ENCODE data around the gene ZNF850.
A peak's percentile ranks its signal among the peaks of the same experiment; 100 is the strongest.
"Not testable (repeated sequence)": the region's sequence is repeated elsewhere in the genome, so short reads cannot be mapped to it uniquely, and the experiment has no call there.

Gene ZNF850

DNA sequence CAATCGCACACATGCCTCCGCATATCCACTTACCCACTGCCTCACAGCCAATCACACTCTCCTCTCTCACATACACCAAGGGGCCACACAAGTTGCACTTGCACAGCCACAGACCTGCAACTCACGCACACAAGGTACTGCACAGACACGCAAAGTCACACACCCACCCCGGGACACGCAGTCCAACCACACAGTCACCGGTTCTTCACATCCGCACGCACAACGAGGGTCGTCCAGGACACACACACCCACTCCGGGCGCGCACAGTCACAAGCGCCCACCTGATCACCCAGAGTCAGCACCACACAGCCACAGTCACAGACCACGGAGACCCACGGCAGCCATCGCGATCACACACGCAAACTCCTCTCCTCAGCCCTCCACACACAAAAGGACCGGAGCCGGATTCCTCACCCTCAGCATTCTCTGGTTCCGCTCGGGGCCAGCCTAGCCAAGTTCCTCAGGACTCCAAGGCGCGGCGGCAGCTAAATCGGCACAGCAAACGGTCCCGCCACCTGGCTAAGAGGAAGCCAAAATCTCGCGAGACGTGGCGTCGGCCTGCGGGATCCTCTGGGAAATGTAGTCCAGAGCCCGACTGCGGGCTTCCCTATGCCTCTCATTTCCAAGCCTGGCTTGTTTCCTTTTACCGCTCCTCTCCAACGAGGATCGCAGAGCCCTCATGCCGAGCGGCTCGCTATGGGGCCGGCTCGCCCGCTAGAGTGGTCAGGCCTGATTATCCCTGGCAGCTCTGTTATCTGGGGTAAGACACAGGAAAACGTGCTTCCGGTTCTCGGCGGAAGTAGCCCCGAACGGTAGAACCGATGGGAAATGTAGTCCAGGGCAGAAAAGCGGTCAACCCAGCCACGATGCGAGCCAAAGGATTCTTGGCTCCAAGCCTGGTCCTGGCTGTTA is at the start of gene ZNF850:
TSS of gene ZNF850 (minus strand) at position 497 of the 912 bp plus-strand sequence. CDS start 10,201 bp downstream, outside the sequence.
- peak; percentile 85 for DNase-seq (ENCODE audit: low read depth in 2 of 2, low spot score in 1 of 2)

DNA sequence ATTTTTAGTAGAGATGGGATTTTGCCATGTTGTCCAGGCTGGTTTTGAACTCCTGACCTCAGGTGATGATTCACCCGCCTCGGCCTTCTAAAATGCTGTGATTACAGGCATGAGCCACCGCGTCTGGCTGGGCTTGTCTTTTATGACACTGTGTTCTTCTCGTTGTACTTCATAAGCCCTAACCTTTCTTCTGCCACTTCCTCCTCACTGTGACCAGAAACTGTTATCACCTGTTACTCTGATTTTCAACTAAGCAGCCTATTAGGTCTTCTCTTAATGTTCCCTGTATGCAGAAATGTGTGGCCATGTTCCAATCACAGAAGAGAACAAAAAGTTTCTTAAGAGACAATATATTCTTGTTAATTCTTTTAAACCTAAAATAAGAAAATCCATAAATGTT is 49.2 kb upstream of the ZNF850 start:
- DNase-seq (ENCODE audit: low read depth in 2 of 2, low spot score in 1 of 2), result no peak

DNA sequence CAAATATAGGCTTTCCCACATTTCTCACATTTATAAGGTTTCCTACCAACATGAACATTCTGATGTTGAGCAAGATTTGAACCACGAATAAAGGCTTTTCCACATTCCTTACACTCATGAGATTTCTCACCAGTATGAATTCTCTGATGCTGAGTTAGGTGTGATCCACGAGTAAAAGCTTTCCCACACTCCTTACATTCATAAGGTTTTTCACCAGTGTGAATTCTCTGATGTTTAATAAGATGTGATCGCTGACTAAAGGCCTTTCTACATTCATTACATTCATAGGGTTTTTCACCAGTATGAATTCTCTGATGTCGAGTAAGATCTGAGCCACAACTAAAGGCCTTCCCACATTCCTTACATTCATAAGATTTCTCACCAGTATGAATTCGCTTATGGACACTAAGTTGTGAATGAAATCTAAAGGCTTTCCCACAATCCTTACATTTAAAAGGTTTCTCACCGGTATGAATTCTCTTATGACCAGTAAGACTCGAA is 46.6 kb upstream of the ZNF850 start:
- DNase-seq (ENCODE audit: low read depth in 2 of 2, low spot score in 1 of 2), result no peak

DNA sequence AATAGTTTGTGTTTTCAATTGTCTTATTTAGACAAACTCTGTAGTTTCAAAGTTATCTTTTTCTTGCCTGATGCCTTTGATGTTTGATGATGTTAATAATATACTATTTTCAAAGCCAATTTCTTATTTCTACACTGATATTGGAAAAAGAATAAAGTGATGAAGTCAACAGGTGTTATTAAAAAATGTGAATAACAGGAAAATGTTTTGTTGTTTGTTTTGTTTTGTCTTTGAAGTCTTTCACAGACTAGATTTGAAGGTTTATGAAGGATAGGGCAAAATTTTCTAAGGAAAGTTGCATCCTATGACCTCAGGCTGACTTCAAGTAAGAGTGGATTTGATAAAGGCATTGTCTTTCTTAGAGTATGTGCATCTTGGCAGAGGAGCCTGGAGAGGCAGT is 34.4 kb upstream of the ZNF850 start:
- DNase-seq (ENCODE audit: low read depth in 2 of 2, low spot score in 1 of 2), result no peak

DNA sequence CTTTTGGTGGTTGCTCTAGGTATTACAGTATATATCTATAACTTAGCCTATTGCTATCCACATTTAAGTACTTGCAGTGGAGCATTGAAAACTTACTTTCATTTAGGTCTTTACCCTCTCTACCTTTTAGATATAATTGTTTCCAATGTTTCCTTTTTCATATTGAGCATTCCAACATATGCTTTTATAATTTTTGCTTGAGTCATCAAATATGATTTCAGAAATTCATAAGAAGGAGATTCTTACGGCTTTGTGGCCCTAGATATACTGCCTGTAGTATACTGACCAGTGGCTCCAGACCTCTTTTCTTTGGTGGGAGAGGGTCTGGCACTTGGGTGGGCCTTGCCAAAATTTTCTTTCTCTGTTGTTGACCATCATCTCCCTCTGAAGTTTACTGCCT is 32.8 kb upstream of the ZNF850 start:
- no peak for DNase-seq (ENCODE audit: low read depth in 2 of 2, low spot score in 1 of 2)

- DNase-seq (ENCODE audit: low read depth in 2 of 2, low spot score in 1 of 2), result no peak
Measured at GRCh38 chr19:36797786-36798108, 25.1 kb upstream of the ZNF850 start.

- DNase-seq (ENCODE audit: low read depth in 2 of 2, low spot score in 1 of 2), result no peak
Measured at GRCh38 chr19:36796714-36796992, 24.0 kb upstream of the ZNF850 start.

DNA sequence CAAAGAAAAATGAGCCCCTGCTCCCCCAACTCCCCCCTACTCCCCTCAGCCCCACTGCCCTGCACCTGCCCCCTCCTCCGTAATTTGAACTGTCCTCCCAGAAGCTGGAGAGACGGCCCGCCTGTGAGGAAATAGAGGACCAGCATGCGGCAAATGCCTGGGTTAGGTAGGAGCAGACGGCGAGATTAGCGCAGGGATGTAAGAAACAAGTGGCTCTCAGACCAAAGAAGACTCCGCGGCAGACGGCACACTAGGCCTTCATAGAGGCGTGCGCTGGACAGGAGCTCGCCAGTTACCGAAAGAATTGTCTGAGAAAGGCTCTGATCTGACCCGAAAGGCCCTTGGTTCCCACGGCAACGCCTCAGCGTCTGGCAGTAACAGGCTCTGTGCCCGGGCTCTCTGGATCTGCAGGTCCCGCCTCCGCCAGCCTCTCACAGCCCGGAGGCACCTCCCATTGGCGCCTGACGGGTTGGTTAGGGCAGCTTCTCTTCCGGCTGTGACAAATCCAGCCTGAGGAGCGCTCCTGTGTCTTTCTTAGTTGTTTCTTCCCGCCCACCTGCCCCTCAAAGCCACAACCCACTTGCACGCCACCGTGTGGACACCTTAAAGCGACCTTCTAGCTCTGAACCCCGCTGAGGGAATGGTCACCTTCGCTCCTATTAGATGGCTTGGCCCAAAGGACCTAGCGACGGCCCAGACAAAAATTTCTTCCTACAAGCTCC is 19.0 kb upstream of the ZNF850 start:
- DNase-seq (ENCODE audit: low read depth in 2 of 2, low spot score in 1 of 2), result not testable (repeated sequence)

DNA sequence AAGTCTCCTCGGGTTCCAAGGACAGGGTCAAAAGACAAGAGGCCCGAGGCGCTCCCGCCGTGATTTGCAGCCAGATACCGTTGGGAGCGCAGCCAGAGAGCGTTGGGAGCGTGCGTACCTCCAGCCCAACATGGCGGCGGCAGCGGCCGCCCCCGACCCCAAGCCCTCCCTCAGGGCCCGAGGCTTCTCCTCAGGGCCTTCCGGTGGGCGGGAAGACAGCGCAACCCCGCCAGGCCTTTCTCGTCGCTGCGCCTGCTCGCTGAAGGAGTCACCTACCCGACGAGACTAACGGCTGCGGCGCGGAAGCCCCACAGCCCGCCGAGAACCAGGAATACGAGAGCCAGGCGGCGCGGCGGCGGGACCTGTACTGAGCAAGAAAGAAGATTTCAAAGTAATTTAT is 3.2 kb upstream of the ZNF850 start:
- no peak for DNase-seq (ENCODE audit: low read depth in 2 of 2, low spot score in 1 of 2)

DNA sequence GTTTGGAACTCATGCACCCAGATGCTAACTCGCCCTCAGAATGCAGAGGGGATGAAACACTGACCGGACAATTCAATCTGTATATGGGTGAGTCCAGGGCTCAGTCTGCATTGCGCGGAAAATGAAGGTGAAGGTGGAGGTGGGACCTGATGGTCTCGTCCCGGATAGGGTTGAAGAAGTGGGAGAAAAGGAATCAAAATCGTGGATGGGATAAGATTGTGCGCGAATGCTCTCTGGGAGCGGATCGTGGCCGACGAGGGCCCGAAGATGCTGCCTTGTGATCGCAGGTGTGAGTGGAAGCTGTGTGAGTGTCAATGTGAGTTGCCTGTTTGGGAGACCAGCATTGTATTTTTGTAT is 594 bp upstream of the ZNF850 start:
- DNase-seq (ENCODE audit: low read depth in 2 of 2, low spot score in 1 of 2), result no peak

DNA sequence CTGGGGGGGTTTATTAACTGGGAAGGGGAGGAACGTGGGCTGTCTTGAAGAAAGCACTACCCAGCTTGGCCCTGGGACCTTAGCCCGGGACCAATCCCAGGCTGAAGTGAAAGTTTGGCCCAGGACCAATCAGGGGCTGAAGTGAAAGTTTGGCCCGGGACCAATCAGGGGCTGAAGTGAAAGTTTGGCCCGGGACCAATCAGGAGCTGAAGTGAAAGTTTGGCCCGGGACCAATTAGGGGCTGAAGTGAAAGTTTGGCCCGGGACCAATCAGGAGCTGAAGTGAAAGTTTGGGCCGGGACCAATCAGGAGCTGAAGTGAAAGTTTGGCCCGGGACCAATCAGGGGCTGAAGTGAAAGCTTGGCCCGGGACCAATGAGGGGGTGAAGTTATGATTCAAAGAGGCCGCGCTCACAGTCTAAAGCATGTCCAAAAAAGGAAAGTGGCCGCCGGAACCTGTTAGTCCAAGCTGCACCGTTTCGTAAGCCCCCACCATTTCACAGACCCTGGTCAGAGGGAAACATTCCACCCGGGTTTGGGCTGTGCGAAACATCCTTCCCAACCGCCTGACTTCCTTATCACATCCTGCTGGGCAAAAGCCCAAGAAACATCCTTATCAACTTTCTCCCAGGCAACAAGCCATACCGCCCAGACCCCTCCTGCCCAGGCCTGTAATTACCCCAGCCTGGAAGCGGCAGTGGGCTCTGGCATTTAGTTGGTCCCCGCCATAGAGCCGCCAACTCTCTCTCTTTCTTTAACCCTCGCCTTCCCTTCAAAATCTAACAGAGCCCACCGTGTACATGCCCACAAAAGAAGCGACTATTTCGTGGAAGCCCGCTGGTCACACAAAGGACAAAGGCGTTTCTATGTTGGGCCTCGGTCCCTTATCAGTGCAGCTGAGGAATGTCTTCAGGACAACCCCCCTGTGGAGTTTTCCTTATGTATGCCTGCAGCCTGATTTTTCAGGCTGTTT is 1.1 kb downstream of the ZNF850 start:
- DNase-seq (ENCODE audit: low read depth in 2 of 2, low spot score in 1 of 2), result no peak

- no peak for DNase-seq (ENCODE audit: low read depth in 2 of 2, low spot score in 1 of 2)
Measured at GRCh38 chr19:36750066-36750691, 22.4 kb downstream of the ZNF850 start.

- DNase-seq (ENCODE audit: low read depth in 2 of 2, low spot score in 1 of 2), result not testable (repeated sequence)
Measured at GRCh38 chr19:36749613-36750012, 23.0 kb downstream of the ZNF850 start.

DNA sequence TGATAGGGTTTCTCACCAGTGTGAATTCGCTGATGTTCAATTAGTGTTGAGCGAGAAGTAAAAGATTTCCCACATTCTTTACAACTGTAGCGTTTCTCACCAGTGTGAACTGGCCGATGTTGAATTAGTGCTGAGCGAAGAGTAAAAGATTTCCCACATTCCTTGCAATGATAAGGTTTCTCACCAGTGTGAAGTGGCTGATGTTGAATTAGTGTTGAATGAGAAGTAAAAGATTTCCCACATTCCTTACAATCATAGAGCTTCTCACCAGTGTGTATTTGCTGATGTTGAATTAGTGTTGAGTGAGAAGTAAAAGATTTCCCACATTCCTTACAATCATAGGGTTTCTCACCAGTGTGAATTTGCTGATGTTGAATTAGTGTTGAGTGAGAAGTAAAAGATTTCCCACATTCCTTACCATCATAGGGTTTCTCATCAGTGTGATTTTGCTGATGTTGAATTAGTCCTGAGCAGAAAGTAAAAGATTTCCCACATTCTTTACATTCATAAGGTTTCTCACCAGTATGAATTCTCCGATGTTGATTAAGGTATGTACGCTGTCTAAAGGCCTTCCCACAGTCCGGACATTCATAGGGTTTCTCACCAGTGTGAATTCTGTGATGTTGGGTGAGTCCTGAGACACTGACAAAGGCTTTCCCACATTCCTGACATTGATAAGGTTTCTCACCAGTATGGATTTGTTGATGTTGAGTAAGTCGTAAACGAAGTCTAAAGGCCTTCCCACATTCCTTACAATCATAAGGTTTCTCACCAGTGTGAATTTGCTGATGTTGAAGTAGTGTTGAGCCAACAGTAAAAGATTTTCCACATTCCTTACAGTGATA is 24.0 kb downstream of the ZNF850 start:
- DNase-seq (ENCODE audit: low read depth in 2 of 2, low spot score in 1 of 2), result no peak

- DNase-seq (ENCODE audit: low read depth in 2 of 2, low spot score in 1 of 2), result no peak
Measured at GRCh38 chr19:36747750-36748149, 24.9 kb downstream of the ZNF850 start.

GRCh38 chr19:36745870-36746269 is 26.7 kb downstream of the ZNF850 start:
- DNase-seq (ENCODE audit: low read depth in 2 of 2, low spot score in 1 of 2), result no peak

GRCh38 chr19:36736166-36736565 is 36.4 kb downstream of the ZNF850 start:
- DNase-seq (ENCODE audit: low read depth in 2 of 2, low spot score in 1 of 2), result not testable (repeated sequence)

DNA sequence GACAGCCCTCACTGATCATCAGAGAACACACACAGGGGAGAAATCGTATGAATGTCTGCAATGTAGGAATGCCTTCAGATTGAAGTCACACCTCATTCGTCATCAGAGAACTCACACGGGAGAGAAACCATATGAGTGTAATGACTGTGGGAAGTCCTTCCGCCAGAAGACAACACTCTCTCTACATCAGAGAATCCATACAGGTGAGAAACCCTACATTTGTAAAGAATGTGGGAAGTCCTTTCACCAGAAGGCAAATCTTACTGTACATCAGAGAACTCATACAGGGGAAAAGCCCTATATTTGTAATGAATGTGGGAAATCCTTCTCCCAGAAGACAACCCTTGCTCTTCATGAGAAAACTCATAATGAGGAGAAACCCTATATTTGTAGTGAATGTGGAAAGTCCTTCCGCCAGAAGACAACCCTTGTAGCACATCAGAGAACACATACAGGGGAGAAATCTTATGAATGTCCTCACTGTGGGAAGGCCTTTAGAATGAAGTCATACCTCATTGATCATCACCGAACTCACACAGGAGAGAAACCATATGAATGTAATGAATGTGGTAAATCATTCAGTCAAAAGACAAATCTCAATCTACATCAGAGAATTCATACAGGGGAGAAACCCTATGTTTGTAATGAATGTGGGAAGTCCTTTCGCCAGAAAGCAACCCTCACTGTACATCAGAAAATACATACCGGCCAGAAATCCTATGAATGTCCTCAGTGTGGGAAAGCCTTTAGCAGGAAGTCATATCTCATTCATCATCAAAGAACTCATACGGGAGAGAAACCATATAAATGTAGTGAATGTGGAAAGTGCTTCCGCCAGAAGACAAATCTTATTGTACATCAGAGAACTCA is 52.7 kb downstream of the ZNF850 start:
- no peak for DNase-seq (ENCODE audit: low read depth in 2 of 2, low spot score in 1 of 2)

DNA sequence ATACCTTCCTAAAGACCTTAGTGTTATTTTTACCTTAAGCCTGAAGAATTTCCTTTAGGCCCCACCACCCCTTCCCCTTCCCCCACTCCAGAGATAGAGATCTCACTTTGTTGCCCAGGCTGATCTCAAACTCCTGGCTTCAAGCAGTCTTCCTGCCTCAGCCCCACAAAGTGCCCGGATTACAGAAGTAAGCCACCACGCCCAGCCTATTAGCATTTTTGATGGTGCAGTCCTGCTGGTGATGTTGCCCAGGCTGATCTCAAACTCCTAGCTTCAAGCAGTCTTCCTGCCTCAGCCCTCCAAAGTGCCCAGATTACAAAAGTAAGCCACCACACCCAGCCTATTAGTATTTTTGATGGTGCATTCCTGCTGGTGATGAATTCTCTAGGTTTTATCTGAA is 63.2 kb downstream of the ZNF850 start:
- no peak for DNase-seq (ENCODE audit: low read depth in 2 of 2, low spot score in 1 of 2)
